GM04504 (cell line): ENCODE measurements around the gene TCF4.

ENCODE experiments used
- DNase-seq: peaks from one replicate; pipeline ENCODE4 v3.0.0-alpha.2; 2012; ENCODE audit warnings: low read depth

The TCF4 gene

DNA sequence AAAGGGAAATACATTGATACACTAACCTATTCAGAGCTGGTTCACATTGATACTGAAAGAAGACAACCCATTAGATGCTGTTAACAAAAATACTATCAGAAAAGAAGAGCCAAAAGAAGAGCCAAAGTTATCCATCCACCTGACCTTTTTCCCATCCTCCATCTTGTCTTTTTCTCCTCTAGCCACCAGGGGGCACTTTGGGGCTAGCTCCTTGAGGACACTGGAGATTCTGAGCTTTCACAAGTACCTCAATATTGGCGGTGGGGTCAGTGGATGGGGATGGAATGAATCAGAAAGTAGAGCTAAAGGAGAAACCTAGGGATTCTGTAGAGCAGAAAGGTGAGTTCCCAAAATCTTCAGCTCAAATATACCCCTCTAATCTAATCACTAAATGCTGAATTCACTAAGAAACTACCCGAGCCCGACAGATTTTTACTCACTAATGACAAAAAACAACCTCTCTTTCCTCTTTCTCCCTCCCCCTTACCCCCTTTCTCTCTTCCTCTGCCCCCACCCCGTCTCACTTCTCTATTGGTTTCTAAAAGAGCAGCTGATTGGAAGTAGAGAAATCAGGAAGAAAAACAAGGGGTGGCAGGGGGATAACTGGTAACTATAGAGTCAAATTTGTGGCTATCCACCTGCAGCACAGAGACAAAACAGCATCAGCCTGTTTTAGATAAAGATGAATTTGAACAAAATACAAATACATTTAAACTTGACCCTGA, 203.3 kb downstream of the TCF4 start:
- no peak for DNase-seq

GRCh38 chr18:55384115-55384514, 203.9 kb downstream of the TCF4 start:
- no peak for DNase-seq

DNA sequence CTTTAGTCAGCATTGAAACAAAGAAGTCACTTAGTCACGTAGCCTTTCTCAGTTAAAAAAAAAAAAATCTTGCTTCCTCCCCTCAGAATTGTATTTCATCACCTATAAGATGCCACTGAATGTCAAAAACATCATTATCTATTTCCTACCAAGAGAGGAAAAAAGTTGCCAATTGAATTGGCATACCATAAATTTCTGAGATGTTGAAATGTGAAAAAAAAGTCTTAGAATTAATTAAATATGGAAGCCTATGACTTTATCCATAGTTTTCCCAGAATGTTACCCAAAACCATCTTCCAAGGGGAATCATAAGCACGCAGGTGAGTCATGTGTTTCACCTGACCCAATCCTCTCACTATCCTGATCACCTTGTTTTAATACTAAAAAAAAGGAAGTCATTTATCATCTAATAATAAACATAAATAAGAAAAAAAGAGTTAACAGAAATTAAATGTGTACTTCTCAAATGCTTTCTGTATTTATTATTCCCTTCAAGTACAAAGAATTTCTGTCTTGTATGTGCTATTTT, 205.7 kb downstream of the TCF4 start:
- DNase-seq, result no peak

- DNase-seq, result peak; percentile 70
Observed at GRCh38 chr18:55381277-55381676, 206.7 kb downstream of the TCF4 start.

DNA sequence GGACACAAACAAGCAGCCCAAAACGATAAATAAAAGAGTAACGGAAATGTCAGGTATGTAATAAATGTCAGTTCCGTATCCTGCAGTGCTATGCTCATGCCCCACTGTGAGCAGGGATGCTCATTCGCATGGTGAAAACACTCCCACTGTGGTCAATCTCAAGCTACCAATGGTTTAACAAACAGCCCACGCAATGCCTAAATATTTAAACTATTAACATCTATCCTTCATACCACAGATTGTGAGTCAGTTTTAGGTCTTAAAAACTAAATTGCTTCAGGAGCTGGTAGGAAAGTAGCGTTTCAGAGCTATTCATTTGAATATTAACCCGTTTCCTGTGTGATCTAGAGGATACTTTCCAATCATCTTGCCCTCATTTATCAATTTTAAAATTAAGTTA, 207.4 kb downstream of the TCF4 start:
- no peak for DNase-seq

DNA sequence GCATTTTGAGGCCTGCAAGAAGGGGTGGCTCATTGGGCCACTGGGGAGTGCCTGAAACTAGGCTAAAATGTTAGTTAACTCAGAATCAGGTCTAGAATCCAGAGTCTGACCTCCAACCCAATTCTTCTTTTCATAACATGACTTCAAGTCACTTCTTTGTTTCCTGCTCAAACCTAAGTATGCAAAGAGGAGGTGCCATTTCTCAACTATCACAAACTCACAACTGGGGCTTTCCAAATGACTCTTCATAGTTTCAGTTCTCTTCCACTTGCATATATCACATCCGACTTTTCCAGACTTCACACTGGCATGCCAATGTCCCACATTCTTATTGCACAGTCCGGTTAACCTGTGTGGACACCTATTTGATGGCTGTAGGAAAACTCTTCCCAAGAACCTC, 211.6 kb downstream of the TCF4 start:
- DNase-seq, result no peak

DNA sequence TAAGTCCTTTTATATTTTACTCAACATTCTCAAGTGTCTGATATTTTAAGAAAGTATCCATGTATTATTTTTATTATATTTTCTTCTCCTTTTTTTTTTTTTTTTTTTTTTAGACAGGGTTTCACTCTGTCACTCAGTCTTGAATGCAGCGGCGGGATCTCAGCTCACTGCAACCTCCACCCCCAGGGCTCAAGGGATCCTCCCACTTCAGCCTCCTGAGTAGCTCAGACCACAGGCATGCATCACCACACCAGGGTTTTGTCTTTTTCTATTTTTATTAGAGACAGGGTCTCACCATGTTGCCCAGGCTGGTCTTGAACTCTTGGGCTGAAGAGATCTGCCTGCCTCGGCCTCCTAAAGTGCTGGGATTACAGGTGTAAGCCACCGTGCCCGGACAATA, 212.1 kb downstream of the TCF4 start:
- DNase-seq, result no peak

- no peak for DNase-seq
Observed at GRCh38 chr18:55374741-55375140, 213.3 kb downstream of the TCF4 start.

DNA sequence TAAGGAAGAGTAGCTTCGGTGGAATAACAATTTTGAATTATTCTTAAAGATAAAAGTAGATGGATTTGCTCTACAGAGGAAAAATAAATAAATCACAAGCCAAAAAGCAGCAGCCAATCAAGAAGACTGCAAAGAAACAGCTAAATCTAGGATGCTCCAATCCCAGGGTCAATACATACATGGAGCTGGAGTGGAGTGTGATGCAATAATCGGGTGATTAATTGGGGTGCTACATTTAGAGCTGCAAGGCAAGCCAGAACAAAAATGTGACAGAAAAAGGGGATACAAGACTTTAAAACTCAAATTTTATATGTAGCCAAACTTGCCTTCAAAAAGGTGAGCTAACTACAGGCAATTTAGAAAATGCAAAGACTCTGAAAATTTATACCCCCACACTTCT, 215.8 kb downstream of the TCF4 start:
- DNase-seq, result no peak

DNA sequence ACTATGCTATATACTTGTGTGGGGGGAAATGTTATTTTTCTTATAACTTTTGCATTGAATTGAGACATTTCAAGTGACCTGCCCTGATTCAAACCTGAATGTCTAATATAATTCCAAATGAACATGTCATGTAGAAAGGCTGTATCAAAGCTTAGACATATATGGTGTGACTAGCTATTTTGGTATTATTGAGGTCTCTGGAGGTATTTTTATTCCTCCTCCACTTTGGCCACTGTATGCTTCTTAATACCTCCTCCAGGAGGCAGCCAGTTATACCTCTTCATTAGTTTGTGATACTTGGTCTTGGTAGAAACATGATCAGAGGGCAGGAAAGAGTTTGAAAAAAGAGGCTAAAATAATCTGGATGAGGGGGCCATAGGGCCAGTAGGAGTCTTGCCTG, 217.1 kb downstream of the TCF4 start:
- DNase-seq, result no peak

DNA sequence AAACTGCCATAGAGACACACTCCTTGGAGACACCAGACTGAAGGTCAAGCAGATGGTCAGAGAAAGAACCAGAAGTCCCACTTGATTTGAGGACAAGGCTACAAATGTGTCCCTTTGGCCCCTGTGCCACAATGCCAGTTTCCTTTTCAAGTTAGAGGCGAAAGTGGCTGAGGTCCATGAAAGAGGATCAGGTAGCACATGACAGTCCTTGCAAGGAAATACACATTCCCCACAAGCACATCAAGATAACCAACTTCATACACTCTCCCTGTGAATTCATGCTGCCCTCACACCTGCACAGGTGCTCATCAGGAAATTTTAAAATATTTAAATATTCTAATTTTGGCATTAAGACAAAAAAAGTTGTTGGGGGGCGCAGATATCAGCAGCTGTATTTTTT, 218.6 kb downstream of the TCF4 start:
- DNase-seq, result no peak

GRCh38 chr18:55365342-55365741, 222.7 kb downstream of the TCF4 start:
- no peak for DNase-seq

- no peak for DNase-seq
Observed at GRCh38 chr18:55362303-55362702, 225.7 kb downstream of the TCF4 start.

GRCh38 chr18:55361492-55362250, 226.3 kb downstream of the TCF4 start:
- DNase-seq, result no peak

DNA sequence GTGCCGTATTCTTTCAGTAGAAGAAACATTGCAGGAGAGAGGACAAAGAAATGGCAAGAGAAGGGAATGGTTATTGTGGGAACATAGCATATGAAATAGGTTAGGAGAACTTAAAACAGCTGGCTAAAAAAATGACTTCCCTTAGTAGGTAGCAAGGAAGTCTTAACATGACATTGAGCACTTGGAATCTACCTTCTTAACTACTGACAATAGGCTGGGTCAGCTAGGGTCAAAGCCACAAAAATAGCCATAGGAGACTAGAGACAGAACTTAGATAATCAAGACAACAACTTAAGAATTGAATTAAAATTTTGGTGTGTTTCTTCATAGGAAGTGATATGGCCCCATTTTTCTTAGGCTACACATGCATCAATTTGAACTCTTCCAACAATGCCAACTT, 227.9 kb downstream of the TCF4 start:
- DNase-seq, result no peak

DNA sequence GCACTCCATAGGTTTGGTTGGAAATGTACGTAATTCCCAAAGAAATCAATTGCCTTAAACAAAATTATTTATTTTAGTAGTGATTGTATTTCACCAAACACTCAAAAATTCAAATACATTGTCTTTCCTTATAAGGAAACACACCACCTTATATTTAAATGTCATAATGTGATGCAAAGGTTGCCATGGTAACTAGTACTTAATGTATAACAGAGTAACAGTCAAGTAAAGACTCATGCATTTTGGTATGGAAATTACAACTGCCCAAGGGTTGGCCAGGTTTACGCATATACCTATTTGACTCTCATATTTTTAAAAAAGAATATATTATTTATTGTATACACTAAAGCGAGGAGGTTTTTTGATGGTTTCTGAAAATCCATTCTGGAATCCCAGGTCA, 231.2 kb downstream of the TCF4 start:
- no peak for DNase-seq

DNA sequence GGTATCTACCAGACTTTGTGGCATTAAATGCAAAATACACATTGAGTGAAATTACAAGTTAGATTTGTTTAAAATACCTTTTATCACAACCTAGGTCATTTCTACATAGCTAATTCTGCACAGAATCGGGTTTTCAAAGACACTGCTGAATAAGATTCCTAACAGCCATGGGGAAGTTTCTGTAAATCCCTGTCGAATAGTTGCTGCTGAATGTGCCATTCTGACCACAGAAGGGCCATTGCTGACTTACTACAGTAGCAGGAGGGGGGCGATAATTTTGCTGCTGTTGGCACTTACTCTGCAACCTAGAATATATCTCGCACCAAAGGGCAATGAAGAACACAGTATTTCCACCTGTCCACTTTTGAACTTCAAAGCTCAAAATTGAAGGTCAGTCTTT, 232.8 kb downstream of the TCF4 start:
- no peak for DNase-seq

DNA sequence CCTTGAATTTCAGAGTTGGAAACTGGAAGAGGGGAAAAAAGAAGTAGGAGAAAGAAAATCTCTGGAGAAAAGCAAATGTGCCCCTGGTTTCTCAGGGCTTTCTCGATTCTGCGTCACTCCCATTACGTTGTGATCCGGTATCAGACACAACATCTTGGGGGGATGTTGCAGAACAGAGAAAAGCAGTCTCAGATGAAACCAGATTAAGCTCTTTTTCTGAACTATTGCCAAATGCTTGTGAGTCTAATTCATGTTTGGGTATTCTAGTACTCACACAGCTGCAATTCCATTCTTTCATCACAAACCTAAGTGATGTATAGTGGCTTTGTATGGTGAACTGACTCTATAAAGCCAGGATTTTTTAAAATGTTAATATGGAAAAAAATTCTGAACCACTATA, 233.2 kb downstream of the TCF4 start:
- DNase-seq, result no peak

- DNase-seq, result no peak
Observed at GRCh38 chr18:55353806-55354205, 234.2 kb downstream of the TCF4 start.

DNA sequence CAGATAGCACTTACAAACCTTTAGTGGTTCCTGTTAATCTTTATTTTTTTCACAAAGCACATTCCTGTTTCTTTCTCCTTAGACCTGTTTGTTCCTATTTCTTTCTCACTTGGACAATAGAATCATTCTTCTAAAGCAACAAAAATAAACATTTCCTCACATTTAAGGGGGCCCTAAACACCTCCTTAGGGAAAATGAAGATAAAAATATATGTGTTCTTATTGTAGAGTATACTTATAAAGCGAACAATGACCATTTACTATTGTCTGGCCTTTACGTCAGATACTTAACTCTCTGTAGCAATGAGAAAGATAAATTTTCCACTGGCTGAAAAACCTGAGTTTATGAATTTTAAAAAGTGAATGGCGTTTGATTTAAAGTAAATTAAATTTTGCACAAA, 234.6 kb downstream of the TCF4 start:
- no peak for DNase-seq

DNA sequence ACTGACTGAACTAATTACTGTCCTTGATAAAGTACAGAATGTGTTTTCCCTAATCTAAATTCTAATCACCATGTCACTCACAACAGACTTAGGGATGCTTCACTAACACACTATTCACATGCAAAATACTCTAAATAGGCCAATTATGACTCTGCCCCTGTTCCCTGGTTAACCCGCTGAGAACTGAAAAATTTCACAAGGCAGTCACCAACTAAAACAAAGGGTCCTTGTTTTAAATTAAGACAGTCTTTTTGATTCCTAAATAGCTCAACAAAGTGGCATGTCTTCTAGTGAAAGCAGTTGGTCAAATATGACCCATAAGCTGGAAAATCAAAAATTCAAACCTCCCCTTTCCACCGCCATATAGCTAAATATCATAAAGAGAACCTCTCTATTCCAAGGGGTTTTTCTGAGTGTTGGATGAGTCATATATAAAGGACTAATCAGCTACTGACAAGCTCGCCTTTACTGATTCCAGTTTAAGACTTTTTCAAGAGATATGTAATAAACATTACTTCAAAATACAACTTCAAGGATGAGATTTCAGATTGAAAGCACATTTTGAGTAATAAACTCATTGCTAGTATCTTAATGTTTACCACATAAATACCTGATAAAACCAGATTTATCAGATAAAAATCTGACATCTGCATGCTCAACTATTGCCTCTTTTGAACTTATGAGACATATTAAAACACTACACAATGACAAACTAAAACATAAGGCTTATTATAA, 235.8 kb downstream of the TCF4 start:
- DNase-seq, result no peak

DNA sequence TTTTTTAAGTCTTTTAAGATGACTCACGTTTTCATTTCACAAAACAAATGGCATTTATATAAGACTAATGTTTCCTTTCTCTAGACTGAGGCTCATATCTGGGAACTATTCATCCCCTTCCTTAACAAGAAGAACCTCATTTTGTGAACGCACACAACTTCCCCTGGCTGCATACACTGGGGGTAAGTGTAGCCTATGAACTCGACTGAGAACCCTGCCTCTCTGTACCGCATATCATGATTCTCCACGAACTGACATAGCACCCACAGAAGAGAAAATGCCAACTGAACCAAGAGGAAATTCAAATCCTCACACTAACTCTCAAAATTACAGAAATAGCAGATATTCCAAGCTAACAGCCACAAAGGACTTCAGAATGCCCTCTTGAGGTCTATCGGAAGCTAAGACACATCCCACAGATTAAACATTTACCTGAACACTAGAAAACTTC, 236.7 kb downstream of the TCF4 start:
- no peak for DNase-seq

DNA sequence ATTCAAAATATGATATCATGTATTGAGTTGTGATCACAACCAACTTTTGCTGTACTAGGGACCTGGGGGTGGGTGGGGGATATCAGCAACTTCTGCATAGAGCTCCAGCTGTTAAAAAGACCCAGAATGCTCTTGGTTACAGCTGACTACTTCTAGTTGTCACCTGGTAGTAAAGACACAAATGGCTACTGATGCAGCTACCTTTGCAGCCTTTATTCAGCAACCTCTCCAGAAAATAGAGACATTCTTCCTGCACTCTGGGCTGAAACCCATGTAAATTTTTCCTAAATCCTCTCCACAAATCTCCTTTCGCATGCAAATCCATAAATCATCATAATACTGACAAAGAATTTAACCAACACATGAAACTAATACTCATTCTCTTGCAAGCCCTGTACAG, 238.3 kb downstream of the TCF4 start:
- no peak for DNase-seq
